ENCODE measurements around the gene DPEP3. TPM values are rescaled to one million over a fixed set of nuclear protein-coding genes. Genes with fewer than 3 reads are reported as not detected.

The DPEP3 gene
- total RNA-seq, 1 experiment from 2014 or later = 1.6 TPM

DNA sequence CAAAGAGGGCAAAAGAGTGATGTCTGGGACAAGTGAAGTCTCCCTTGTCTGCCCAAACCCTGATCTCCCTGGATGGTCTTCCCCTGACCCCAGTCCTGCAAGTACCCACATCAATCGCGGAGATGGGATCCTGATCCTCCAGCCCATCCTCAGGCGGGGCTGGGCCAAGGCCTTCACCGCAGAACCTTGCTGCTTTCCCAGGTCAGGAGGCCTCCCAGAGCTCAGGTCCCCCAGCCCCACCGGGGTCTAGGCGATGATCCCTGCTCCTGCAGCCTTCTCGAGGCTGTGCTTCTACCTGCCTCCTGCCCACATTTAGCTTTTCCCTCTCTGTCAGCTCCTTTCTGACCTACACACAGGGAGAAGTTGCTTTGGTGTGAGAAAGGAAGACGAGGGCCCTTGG lies 18.2 kb downstream of the DPEP3 start:
- TF ChIP-seq EMX1 (CRISPR knock-in tag; IDR thresholded peaks at IDR 0.05) (no peak), ZSCAN18 (CRISPR knock-in tag; IDR thresholded peaks at IDR 0.05) (no peak), JAZF1 (CRISPR knock-in tag; IDR thresholded peaks at IDR 0.05) (no peak), NFYB (CRISPR knock-in tag; conservative IDR thresholded peaks at IDR 0.05; ENCODE audit: low read depth) (no peak), ARID4B (CRISPR knock-in tag; IDR thresholded peaks at IDR 0.05; ENCODE audit: borderline replicate concordance) (no peak), ZNF423 (CRISPR knock-in tag; IDR thresholded peaks at IDR 0.05) (no peak), AR (CRISPR knock-in tag; IDR thresholded peaks at IDR 0.05) (no peak), ESRRA (CRISPR knock-in tag; IDR thresholded peaks at IDR 0.05; ENCODE audit: borderline replicate concordance) (no peak), PRRX2 (CRISPR knock-in tag; IDR thresholded peaks at IDR 0.05) (no peak), ERG (CRISPR knock-in tag; IDR thresholded peaks at IDR 0.05) (no peak), ZNF219 (CRISPR knock-in tag; IDR thresholded peaks at IDR 0.05; ENCODE audit: borderline replicate concordance) (no peak), ATF1 (CRISPR knock-in tag; IDR thresholded peaks at IDR 0.05) (no peak)
- TF ChIP-seq, protein P1, sequence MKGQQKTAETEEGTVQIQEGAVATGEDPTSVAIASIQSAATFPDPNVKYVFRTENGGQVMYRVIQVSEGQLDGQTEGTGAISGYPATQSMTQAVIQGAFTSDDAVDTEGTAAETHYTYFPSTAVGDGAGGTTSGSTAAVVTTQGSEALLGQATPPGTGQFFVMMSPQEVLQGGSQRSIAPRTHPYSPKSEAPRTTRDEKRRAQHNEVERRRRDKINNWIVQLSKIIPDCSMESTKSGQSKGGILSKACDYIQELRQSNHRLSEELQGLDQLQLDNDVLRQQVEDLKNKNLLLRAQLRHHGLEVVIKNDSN (CRISPR knock-in tag; IDR thresholded peaks at IDR 0.05) = no peak
- TF ChIP-seq, protein P2, sequence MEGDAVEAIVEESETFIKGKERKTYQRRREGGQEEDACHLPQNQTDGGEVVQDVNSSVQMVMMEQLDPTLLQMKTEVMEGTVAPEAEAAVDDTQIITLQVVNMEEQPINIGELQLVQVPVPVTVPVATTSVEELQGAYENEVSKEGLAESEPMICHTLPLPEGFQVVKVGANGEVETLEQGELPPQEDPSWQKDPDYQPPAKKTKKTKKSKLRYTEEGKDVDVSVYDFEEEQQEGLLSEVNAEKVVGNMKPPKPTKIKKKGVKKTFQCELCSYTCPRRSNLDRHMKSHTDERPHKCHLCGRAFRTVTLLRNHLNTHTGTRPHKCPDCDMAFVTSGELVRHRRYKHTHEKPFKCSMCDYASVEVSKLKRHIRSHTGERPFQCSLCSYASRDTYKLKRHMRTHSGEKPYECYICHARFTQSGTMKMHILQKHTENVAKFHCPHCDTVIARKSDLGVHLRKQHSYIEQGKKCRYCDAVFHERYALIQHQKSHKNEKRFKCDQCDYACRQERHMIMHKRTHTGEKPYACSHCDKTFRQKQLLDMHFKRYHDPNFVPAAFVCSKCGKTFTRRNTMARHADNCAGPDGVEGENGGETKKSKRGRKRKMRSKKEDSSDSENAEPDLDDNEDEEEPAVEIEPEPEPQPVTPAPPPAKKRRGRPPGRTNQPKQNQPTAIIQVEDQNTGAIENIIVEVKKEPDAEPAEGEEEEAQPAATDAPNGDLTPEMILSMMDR (IDR thresholded peaks at IDR 0.05) = no peak
- ChIA-PET CTCF (interaction anchor here (0.6 to 1.3 kb wide), 2 partner anchors 11 to 79 kb away, joined by 3 to 4 read pairs; no protein-coding TSS in a partner anchor), POLR2A (no interaction called here)
- no peaks in the 10 kb centered on the region for H3K9me3 Mint-ChIP-seq
- peaks cover 31% of the 10 kb centered on the region for H3K4me1 Mint-ChIP-seq
- no peaks in the 10 kb centered on the region for H3K27me3 Mint-ChIP-seq (ENCODE audit: low read depth)
- ATAC-seq (no peak), DNase-seq (ENCODE audit: low spot score) (no peak)
- no peak overlapping the region; the same call in 1 of the 2 replicates for H3K27ac Mint-ChIP-seq
- peaks cover 52% of the 10 kb centered on the region for H3K36me3 Mint-ChIP-seq
- no peak overlapping the region for H3K4me3 Mint-ChIP-seq

Data from WTC11 (cell line).